Liver (tissue), 9 donors: ENCODE measurements around the gene ITIH1. TPM values are rescaled to one million over a fixed set of nuclear protein-coding genes. Genes with fewer than 3 reads are reported as not detected.

Experiments used
- DNase-seq: peaks from one replicate; pipeline ENCODE4 v3.0.0-alpha.2; 2017; ENCODE audit warnings: low spot score
- H3K27ac ChIP-seq, 2 donors: one replicate each; pipeline ENCODE4 v1.7.0; 2013; ENCODE audit warnings: inconsistent platforms in 2 of 2, low read length in 2 of 2, control low read depth in 1 of 2, low read depth in 1 of 2, mild to moderate bottlenecking in 1 of 2
- H3K27me3 ChIP-seq, 4 donors: one replicate each; pipeline versions ENCODE4 v1.6.1 to v1.7.0; 2013; ENCODE audit warnings: low read length in 3 of 4, inconsistent platforms in 1 of 4, mild to moderate bottlenecking in 1 of 4, moderate library complexity in 1 of 4; ENCODE audit not compliant: control insufficient read depth in 4 of 4, insufficient read depth in 4 of 4
- H3K36me3 ChIP-seq, 4 donors: one replicate each; pipeline versions ENCODE4 v1.6.1 to v1.7.0; 2013; ENCODE audit warnings: low read length in 3 of 4, mild to moderate bottlenecking in 3 of 4, low read depth in 1 of 4, moderate library complexity in 1 of 4; ENCODE audit not compliant: control insufficient read depth in 4 of 4, insufficient read depth in 3 of 4
- H3K4me1 ChIP-seq, 4 donors: one replicate each; pipeline versions ENCODE4 v1.6.1 to v1.7.0; 2013; ENCODE audit warnings: low read length in 3 of 4, mild to moderate bottlenecking in 3 of 4, moderate library complexity in 1 of 4; ENCODE audit not compliant: control insufficient read depth in 4 of 4, insufficient read depth in 4 of 4
- H3K4me3 ChIP-seq, 3 donors: one replicate each; pipeline versions ENCODE4 v1.6.1 to v1.7.0; 2013; ENCODE audit warnings: low read length in 3 of 3, control low read depth in 1 of 3, low read depth in 1 of 3, mild to moderate bottlenecking in 1 of 3
- H3K9ac ChIP-seq, 2 donors: one replicate each; pipeline ENCODE4 v1.7.0; 2013; ENCODE audit warnings: low read length in 2 of 2, mild to moderate bottlenecking in 2 of 2, moderate library complexity in 2 of 2, control low read depth in 1 of 2, low read depth in 1 of 2
- H3K9me3 ChIP-seq, 4 donors: one replicate each; pipeline versions ENCODE4 v1.6.1 to v1.7.0; 2013; ENCODE audit warnings: low read length in 3 of 4; ENCODE audit not compliant: control insufficient read depth in 4 of 4
- FOXA1 ChIP-seq: IDR thresholded peaks from 2 replicates; pipeline ENCODE4 v1.6.1; 2016; ENCODE audit warnings: antibody characterized with exemption
- FOXA2 ChIP-seq: IDR thresholded peaks from 2 replicates; pipeline ENCODE4 v1.6.1; 2016; ENCODE audit warnings: antibody characterized with exemption
- GABPA ChIP-seq, 2 donors: IDR thresholded peaks in 1 of 2; conservative IDR thresholded peaks in 1 of 2; 2 replicates each; pipeline ENCODE4 v1.6.1; 2016; ENCODE audit warnings: antibody characterized with exemption in 2 of 2, mild to moderate bottlenecking in 1 of 2, moderate library complexity in 1 of 2
- HNF4A ChIP-seq, 2 donors: conservative IDR thresholded peaks; 2 replicates each; pipeline ENCODE4 v1.6.1; 2016; ENCODE audit warnings: antibody characterized with exemption in 2 of 2, mild to moderate bottlenecking in 2 of 2
- HNF4G ChIP-seq: IDR thresholded peaks from 2 replicates; pipeline ENCODE4 v1.6.1; 2016; ENCODE audit warnings: antibody characterized with exemption
- JUND ChIP-seq, 2 donors: IDR thresholded peaks; 2 replicates each; pipeline ENCODE4 v1.6.1; 2016; ENCODE audit warnings: antibody characterized with exemption in 2 of 2
- NR2F2 ChIP-seq: IDR thresholded peaks from 2 replicates; pipeline ENCODE4 v1.6.1; 2016; ENCODE audit warnings: antibody characterized with exemption
- RAD21 ChIP-seq, 2 donors: IDR thresholded peaks; 2 replicates each; pipeline ENCODE4 v1.6.1; 2016; ENCODE audit warnings: antibody characterized with exemption in 2 of 2, mild to moderate bottlenecking in 2 of 2
- REST ChIP-seq: IDR thresholded peaks from 2 replicates; pipeline ENCODE4 v1.6.1; 2016; ENCODE audit warnings: antibody characterized with exemption, mild to moderate bottlenecking
- SP1 ChIP-seq: IDR thresholded peaks from 2 replicates; pipeline ENCODE4 v1.6.1; 2018; ENCODE audit warnings: antibody characterized with exemption, mild to moderate bottlenecking
- YY1 ChIP-seq: IDR thresholded peaks from 2 replicates; pipeline ENCODE4 v1.6.1; 2016; ENCODE audit warnings: antibody characterized with exemption, mild to moderate bottlenecking
- WGBS: extraction: QIAGEN DNeasy Blood & Tissue Kit; methylation state at CpG from one replicate; pipeline ENCODE4 v1.1.7; 2013; 5-methylcytosine and 5-hydroxymethylcytosine counted together
- polyA plus RNA-seq, 2 donors: library from polyadenylated mRNA; stranded (reverse) in 1 of 2; unstranded in 1 of 2; fragments of 200-250 nt in 1 of 2; fragments of >200 nt in 1 of 2; fragmentation: Nextera tagmentation in 1 of 2; extraction: Ambion mirVana in 1 of 2; gene quantifications; one replicate each; pipeline versions ENCODE4 v1.2.1 to v1.2.3, GENCODE V29; 2013 to 2015
- total RNA-seq, 2 donors: library from RNA; depleted of rRNA; stranded (reverse); fragments of >200 nt; gene quantifications; one replicate each; pipeline ENCODE4 v1.2.3, GENCODE V29; 2014
- TF ChIP-seq, protein P1 (sequence below): fragments of 150-350 bp; IDR thresholded peaks from 2 replicates; pipeline ENCODE4 v1.5.1; 2017; ENCODE audit warnings: improper control_type of control experiment, low read depth, low read length; ENCODE audit not compliant: missing input control
- TF ChIP-seq, protein P2 (sequence below): IDR thresholded peaks from 2 replicates; pipeline ENCODE4 v1.6.1; 2016; ENCODE audit warnings: antibody characterized with exemption
- donor health status: healthy.
- donor health status: healthy.
- donor health status: healthy.
- donor health status: healthy.
- donor health status: healthy.

Gene ITIH1
- total and polyA plus RNA-seq, 4 donors = 1,022 to 1,400 (median 1,242) TPM

GRCh38 chr3:52790337-52790736 lies 12.9 kb downstream of the ITIH1 start:
- Histone ChIP-seq H3K9me3 (no peaks in the 10 kb centered on the region), H3K9ac (no peak overlapping the region), H3K27ac (peak overlapping the region in 1 of 2 donors; percentile 8), H3K4me3 (no peak overlapping the region), H3K4me1 (peaks cover 17 to 87% (median 69%) of the 10 kb centered on the region in 4 donors), H3K36me3 (peaks cover 4 to 38% (median 27%) of the 10 kb centered on the region in 4 donors), H3K27me3 (no peaks in the 10 kb centered on the region)
- TF ChIP-seq HNF4A (conservative IDR thresholded peaks at IDR 0.05) = peak in 1 of 2 donors; percentile 10
- TF ChIP-seq, protein P1, sequence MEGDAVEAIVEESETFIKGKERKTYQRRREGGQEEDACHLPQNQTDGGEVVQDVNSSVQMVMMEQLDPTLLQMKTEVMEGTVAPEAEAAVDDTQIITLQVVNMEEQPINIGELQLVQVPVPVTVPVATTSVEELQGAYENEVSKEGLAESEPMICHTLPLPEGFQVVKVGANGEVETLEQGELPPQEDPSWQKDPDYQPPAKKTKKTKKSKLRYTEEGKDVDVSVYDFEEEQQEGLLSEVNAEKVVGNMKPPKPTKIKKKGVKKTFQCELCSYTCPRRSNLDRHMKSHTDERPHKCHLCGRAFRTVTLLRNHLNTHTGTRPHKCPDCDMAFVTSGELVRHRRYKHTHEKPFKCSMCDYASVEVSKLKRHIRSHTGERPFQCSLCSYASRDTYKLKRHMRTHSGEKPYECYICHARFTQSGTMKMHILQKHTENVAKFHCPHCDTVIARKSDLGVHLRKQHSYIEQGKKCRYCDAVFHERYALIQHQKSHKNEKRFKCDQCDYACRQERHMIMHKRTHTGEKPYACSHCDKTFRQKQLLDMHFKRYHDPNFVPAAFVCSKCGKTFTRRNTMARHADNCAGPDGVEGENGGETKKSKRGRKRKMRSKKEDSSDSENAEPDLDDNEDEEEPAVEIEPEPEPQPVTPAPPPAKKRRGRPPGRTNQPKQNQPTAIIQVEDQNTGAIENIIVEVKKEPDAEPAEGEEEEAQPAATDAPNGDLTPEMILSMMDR = no peak
- 84% methylated on average over 7 of the region's 7 CpGs for WGBS
- no peak for DNase-seq

GRCh38 chr3:52790741-52791140 lies 13.3 kb downstream of the ITIH1 start:
- WGBS = 88% methylated on average over 13 of the region's 13 CpGs
- peaks cover 16 to 85% (median 67%) of the 10 kb centered on the region in 4 donors for H3K4me1 ChIP-seq

GRCh38 chr3:52791366-52791765 lies 14.0 kb downstream of the ITIH1 start:
- Histone ChIP-seq H3K9me3 (no peaks in the 10 kb centered on the region), H3K27me3 (no peaks in the 10 kb centered on the region), H3K27ac (peak overlapping the region in 1 of 2 donors; percentile 97), H3K4me1 (peaks cover 19 to 85% (median 67%) of the 10 kb centered on the region in 4 donors), H3K36me3 (peaks cover 4 to 35% (median 25%) of the 10 kb centered on the region in 4 donors), H3K9ac (no peak overlapping the region), H3K4me3 (no peak overlapping the region)
- 77% methylated on average over 12 of the region's 12 CpGs for WGBS
- TF ChIP-seq, protein P2, sequence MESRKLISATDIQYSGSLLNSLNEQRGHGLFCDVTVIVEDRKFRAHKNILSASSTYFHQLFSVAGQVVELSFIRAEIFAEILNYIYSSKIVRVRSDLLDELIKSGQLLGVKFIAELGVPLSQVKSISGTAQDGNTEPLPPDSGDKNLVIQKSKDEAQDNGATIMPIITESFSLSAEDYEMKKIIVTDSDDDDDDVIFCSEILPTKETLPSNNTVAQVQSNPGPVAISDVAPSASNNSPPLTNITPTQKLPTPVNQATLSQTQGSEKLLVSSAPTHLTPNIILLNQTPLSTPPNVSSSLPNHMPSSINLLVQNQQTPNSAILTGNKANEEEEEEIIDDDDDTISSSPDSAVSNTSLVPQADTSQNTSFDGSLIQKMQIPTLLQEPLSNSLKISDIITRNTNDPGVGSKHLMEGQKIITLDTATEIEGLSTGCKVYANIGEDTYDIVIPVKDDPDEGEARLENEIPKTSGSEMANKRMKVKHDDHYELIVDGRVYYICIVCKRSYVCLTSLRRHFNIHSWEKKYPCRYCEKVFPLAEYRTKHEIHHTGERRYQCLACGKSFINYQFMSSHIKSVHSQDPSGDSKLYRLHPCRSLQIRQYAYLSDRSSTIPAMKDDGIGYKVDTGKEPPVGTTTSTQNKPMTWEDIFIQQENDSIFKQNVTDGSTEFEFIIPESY = no peak
- TF ChIP-seq FOXA2 (no peak), HNF4G (no peak), FOXA1 (no peak), JUND (IDR thresholded peaks at IDR 0.05) (no peak), HNF4A (conservative IDR thresholded peaks at IDR 0.05) (no peak), RAD21 (IDR thresholded peaks at IDR 0.05) (no peak), GABPA (IDR thresholded peaks at IDR 0.05 in 1 of 2, conservative IDR thresholded peaks at IDR 0.05 in 1 of 2) (no peak), NR2F2 (no peak), YY1 (no peak), REST (no peak)
- no peak for DNase-seq

More at GRCh38 chr3:52790741-52791140, 13.3 kb downstream of the ITIH1 start:
- Histone ChIP-seq H3K9ac (no peak overlapping the region), H3K9me3 (no peaks in the 10 kb centered on the region), H3K27me3 (no peaks in the 10 kb centered on the region), H3K36me3 (peaks cover 4 to 34% (median 23%) of the 10 kb centered on the region in 4 donors), H3K27ac (no peak overlapping the region), H3K4me3 (no peak overlapping the region)
- no peak for DNase-seq
- TF ChIP-seq HNF4A (conservative IDR thresholded peaks at IDR 0.05) (no peak), SP1 (no peak), RAD21 (IDR thresholded peaks at IDR 0.05) (no peak)
